Erythroblast (primary cell): ENCODE results near the gene ENOX1.

Source experiments
- GATA1 ChIP-seq: IDR thresholded peaks from 2 replicates; pipeline ENCODE4 v1.6.1; 2011; ENCODE audit warnings: low read depth, mild to moderate bottlenecking, control low read depth, low read length, moderate library complexity
- POLR2A ChIP-seq: IDR thresholded peaks from 2 replicates; pipeline ENCODE4 v1.6.1; 2011; ENCODE audit warnings: mild to moderate bottlenecking, low read length

DNA sequence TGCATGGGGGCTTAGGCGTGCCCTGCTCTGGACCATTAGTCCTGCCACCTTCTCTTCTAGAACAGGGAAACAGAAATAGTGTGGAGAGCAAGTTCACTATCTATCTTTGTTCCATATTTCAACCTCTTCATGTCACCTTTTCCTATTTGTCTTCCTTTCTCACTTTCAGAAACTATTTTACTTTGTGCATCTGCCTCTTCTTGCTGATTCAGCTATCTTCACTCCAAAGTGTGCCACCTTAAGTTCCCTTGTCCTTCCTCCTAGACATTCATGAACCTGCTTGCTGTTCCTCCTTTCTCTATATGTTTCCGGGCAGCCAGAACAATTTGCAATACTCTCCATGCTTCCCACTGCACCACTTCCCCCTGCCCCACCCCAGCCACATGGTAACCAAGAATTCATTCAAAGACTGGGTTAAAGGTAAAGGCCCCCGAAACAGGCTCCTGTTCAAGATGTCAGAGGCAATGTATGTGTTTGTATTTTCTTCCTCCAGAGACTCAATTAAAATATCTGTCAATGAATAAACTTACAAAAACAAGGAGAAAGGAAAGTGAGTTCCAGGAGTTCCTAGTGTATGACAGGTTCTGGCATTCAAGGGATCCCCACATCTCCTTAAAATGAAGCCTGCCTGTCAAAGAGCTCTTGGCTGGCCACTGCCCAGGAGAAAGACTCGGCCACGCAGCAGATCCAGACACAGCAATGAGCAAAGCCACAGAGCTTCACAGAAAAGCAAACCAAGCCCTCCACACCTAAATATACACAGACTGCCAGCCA is 495.3 kb downstream of the ENOX1 start:
- TF ChIP-seq POLR2A (no peak), GATA1 (no peak)
